AG20443 (cell line): Measurements from ENCODE around the gene ELL.

ENCODE experiments used
- DNase-seq: peaks from one replicate; pipeline ENCODE4 v3.0.0; 2012; ENCODE audit warnings: low spot score, mixed read lengths

Gene ELL

GRCh38 chr19:18396471-18397241 lies 125.2 kb downstream of the ELL start:
- DNase-seq = no peak

- no peak for DNase-seq
Measured at GRCh38 chr19:18393836-18394235, 128.0 kb downstream of the ELL start.

GRCh38 chr19:18392926-18393325 lies 128.9 kb downstream of the ELL start:
- DNase-seq = no peak
